Effector memory CD8-positive, alpha-beta T cell (primary cell): ENCODE data around the gene TSHZ2.

Source experiments
- ATAC-seq: fragments of 150-1000 bp; cut with Tn5 transposase; replicated peaks from 2 replicates; pipeline ENCODE4 v1.10.0; 2021; ENCODE audit warnings: mild to moderate bottlenecking, moderate library complexity
- DNase-seq, 3 experiments: peaks; one replicate each; pipeline ENCODE4 v3.0.0; 2021
- H3K27ac Mint-ChIP-seq, 2 donors: one replicate each; pipeline ENCODE4 v1.8.0; 2022; ENCODE audit warnings: mild to moderate bottlenecking in 2 of 2, mixed read lengths in 2 of 2, moderate library complexity in 2 of 2
- H3K27me3 Mint-ChIP-seq, 2 donors: one replicate each; pipeline ENCODE4 v1.8.0; 2022; ENCODE audit warnings: mixed read lengths in 2 of 2
- H3K36me3 Mint-ChIP-seq: one replicate; pipeline ENCODE4 v1.8.0; 2022; ENCODE audit warnings: mild to moderate bottlenecking, moderate library complexity, mixed read lengths; ENCODE audit not compliant: insufficient read depth
- H3K4me1 Mint-ChIP-seq, 2 donors: one replicate each; pipeline ENCODE4 v1.8.0; 2022; ENCODE audit warnings: low read depth in 2 of 2, mixed read lengths in 2 of 2
- H3K4me3 Mint-ChIP-seq, 2 donors: one replicate each; pipeline ENCODE4 v1.8.0; 2022; ENCODE audit warnings: mild to moderate bottlenecking in 2 of 2, mixed read lengths in 2 of 2, moderate library complexity in 2 of 2
- H3K9me3 Mint-ChIP-seq, 2 donors: one replicate each; pipeline ENCODE4 v1.8.0; 2022; ENCODE audit warnings: mixed read lengths in 2 of 2

The TSHZ2 gene

GRCh38 chr20:53281557-53282117 lies 309.5 kb downstream of the TSHZ2 start:
- no peak overlapping the region for H3K27ac Mint-ChIP-seq
- H3K9me3 Mint-ChIP-seq, result no peaks in the 10 kb centered on the region
- no peaks in the 10 kb centered on the region for H3K36me3 Mint-ChIP-seq
- no peak for DNase-seq
- H3K4me3 Mint-ChIP-seq, result no peak overlapping the region
- H3K4me1 Mint-ChIP-seq, result no peaks in the 10 kb centered on the region
- no peak for ATAC-seq
- peaks cover 31 to 32% of the 10 kb centered on the region in 2 donors for H3K27me3 Mint-ChIP-seq

- Mint-ChIP-seq H3K4me3 (no peak overlapping the region), H3K36me3 (no peaks in the 10 kb centered on the region), H3K4me1 (no peaks in the 10 kb centered on the region), H3K27me3 (peaks cover 36 to 37% of the 10 kb centered on the region in 2 donors), H3K9me3 (no peaks in the 10 kb centered on the region), H3K27ac (no peak overlapping the region)
- ATAC-seq (no peak), DNase-seq (no peak)
These were observed 310.2 kb downstream of the TSHZ2 start for GRCh38 chr20:53282217-53282955.

GRCh38 chr20:53283011-53283410 lies 310.9 kb downstream of the TSHZ2 start:
- no peak overlapping the region for H3K27ac Mint-ChIP-seq
- H3K9me3 Mint-ChIP-seq, result no peaks in the 10 kb centered on the region
- no peaks in the 10 kb centered on the region for H3K4me1 Mint-ChIP-seq
- H3K36me3 Mint-ChIP-seq, result no peaks in the 10 kb centered on the region
- DNase-seq, result no peak
- H3K27me3 Mint-ChIP-seq, result peaks cover 40 to 43% of the 10 kb centered on the region in 2 donors
- no peak overlapping the region for H3K4me3 Mint-ChIP-seq
- no peak for ATAC-seq

GRCh38 chr20:53283597-53283996 lies 311.4 kb downstream of the TSHZ2 start:
- no peak for DNase-seq
- Mint-ChIP-seq H3K27me3 (peaks cover 45 to 47% of the 10 kb centered on the region in 2 donors), H3K9me3 (no peaks in the 10 kb centered on the region), H3K4me1 (no peaks in the 10 kb centered on the region), H3K4me3 (no peak overlapping the region), H3K27ac (no peak overlapping the region), H3K36me3 (no peaks in the 10 kb centered on the region)
- no peak for ATAC-seq

GRCh38 chr20:53284256-53284655 lies 312.1 kb downstream of the TSHZ2 start:
- no peaks in the 10 kb centered on the region for H3K4me1 Mint-ChIP-seq
- H3K4me3 Mint-ChIP-seq, result no peak overlapping the region
- H3K27ac Mint-ChIP-seq, result no peak overlapping the region
- no peaks in the 10 kb centered on the region for H3K36me3 Mint-ChIP-seq
- no peak for DNase-seq
- peaks cover 52 to 54% of the 10 kb centered on the region in 2 donors for H3K27me3 Mint-ChIP-seq
- H3K9me3 Mint-ChIP-seq, result no peaks in the 10 kb centered on the region
- no peak for ATAC-seq

GRCh38 chr20:53284696-53285095 lies 312.5 kb downstream of the TSHZ2 start:
- no peaks in the 10 kb centered on the region for H3K4me1 Mint-ChIP-seq
- H3K4me3 Mint-ChIP-seq, result no peak overlapping the region
- ATAC-seq (no peak), DNase-seq (no peak)
- no peak overlapping the region for H3K27ac Mint-ChIP-seq
- no peaks in the 10 kb centered on the region for H3K36me3 Mint-ChIP-seq
- no peaks in the 10 kb centered on the region for H3K9me3 Mint-ChIP-seq
- peaks cover 56 to 58% of the 10 kb centered on the region in 2 donors for H3K27me3 Mint-ChIP-seq

- H3K27ac Mint-ChIP-seq, result no peak overlapping the region
These were observed 315.3 kb downstream of the TSHZ2 start for GRCh38 chr20:53287357-53288042.

GRCh38 chr20:53291548-53291947 lies 319.4 kb downstream of the TSHZ2 start:
- Mint-ChIP-seq H3K27me3 (peaks cover 68 to 83% of the 10 kb centered on the region in 2 donors), H3K36me3 (no peaks in the 10 kb centered on the region)

More at GRCh38 chr20:53287357-53288042, 315.3 kb downstream of the TSHZ2 start:
- Mint-ChIP-seq H3K27me3 (peaks cover 68 to 73% of the 10 kb centered on the region in 2 donors), H3K4me3 (no peak overlapping the region), H3K9me3 (no peaks in the 10 kb centered on the region), H3K36me3 (no peaks in the 10 kb centered on the region), H3K4me1 (no peaks in the 10 kb centered on the region)
- DNase-seq, result no peak
- ATAC-seq, result no peak

GRCh38 chr20:53292347-53292746 lies 320.2 kb downstream of the TSHZ2 start:
- Mint-ChIP-seq H3K36me3 (no peaks in the 10 kb centered on the region), H3K4me3 (no peak overlapping the region), H3K27ac (no peak overlapping the region), H3K9me3 (no peaks in the 10 kb centered on the region), H3K27me3 (peaks cover 68 to 83% of the 10 kb centered on the region in 2 donors), H3K4me1 (no peaks in the 10 kb centered on the region)
- DNase-seq (no peak), ATAC-seq (no peak)

More at GRCh38 chr20:53291548-53291947, 319.4 kb downstream of the TSHZ2 start:
- DNase-seq, result no peak
- ATAC-seq, result no peak
- Mint-ChIP-seq H3K27ac (no peak overlapping the region), H3K4me1 (no peaks in the 10 kb centered on the region), H3K4me3 (no peak overlapping the region), H3K9me3 (no peaks in the 10 kb centered on the region)

GRCh38 chr20:53294804-53295203 lies 322.6 kb downstream of the TSHZ2 start:
- H3K4me3 Mint-ChIP-seq, result no peak overlapping the region
- ATAC-seq (no peak), DNase-seq (no peak)
- H3K36me3 Mint-ChIP-seq, result no peaks in the 10 kb centered on the region
- H3K4me1 Mint-ChIP-seq, result no peaks in the 10 kb centered on the region
- no peaks in the 10 kb centered on the region for H3K9me3 Mint-ChIP-seq
- peaks cover 67 to 79% of the 10 kb centered on the region in 2 donors for H3K27me3 Mint-ChIP-seq
- no peak overlapping the region for H3K27ac Mint-ChIP-seq

- Mint-ChIP-seq H3K4me1 (no peaks in the 10 kb centered on the region), H3K36me3 (no peaks in the 10 kb centered on the region), H3K9me3 (no peaks in the 10 kb centered on the region), H3K4me3 (no peak overlapping the region), H3K27ac (no peak overlapping the region), H3K27me3 (peaks cover 67 to 80% of the 10 kb centered on the region in 2 donors)
- no peak for DNase-seq
- no peak for ATAC-seq
These were observed 323.9 kb downstream of the TSHZ2 start for GRCh38 chr20:53296025-53296424.

- no peak for DNase-seq
- Mint-ChIP-seq H3K9me3 (no peaks in the 10 kb centered on the region), H3K4me3 (no peak overlapping the region), H3K27me3 (peaks cover 63 to 80% of the 10 kb centered on the region in 2 donors), H3K36me3 (no peaks in the 10 kb centered on the region), H3K4me1 (no peaks in the 10 kb centered on the region), H3K27ac (no peak overlapping the region)
- no peak for ATAC-seq
These were observed 324.4 kb downstream of the TSHZ2 start for GRCh38 chr20:53296451-53297153.

- H3K27me3 Mint-ChIP-seq, result peaks cover 63 to 77% of the 10 kb centered on the region in 2 donors
- no peaks in the 10 kb centered on the region for H3K9me3 Mint-ChIP-seq
- ATAC-seq (no peak), DNase-seq (no peak)
- no peaks in the 10 kb centered on the region for H3K36me3 Mint-ChIP-seq
- no peaks in the 10 kb centered on the region for H3K4me1 Mint-ChIP-seq
- no peak overlapping the region for H3K4me3 Mint-ChIP-seq
- no peak overlapping the region for H3K27ac Mint-ChIP-seq
These were observed 325.0 kb downstream of the TSHZ2 start for GRCh38 chr20:53297154-53297529.
